HG03196 (cell line): ENCODE results near the gene SIRPB2.
"Not testable (repeated sequence)": the region's sequence is repeated elsewhere in the genome, so short reads cannot be mapped to it uniquely, and the experiment has no call there.

Experiments
- ATAC-seq: cut with Tn5 transposase; IDR thresholded peaks from one replicate; pipeline ENCODE4 v1.9.1; 2021; ENCODE audit not compliant: unreplicated experiment

SIRPB2 gene

GRCh38 chr20:1500496-1500895 lies 9.3 kb upstream of the SIRPB2 start:
- no peak for ATAC-seq

GRCh38 chr20:1499528-1500420 lies 8.6 kb upstream of the SIRPB2 start:
- ATAC-seq, result no peak

GRCh38 chr20:1497371-1497770 lies 6.2 kb upstream of the SIRPB2 start:
- ATAC-seq, result not testable (repeated sequence)

GRCh38 chr20:1496930-1497329 lies 5.7 kb upstream of the SIRPB2 start:
- ATAC-seq, result no peak

GRCh38 chr20:1494436-1494835 lies 3.2 kb upstream of the SIRPB2 start:
- ATAC-seq, result no peak

- ATAC-seq, result no peak
Measured at GRCh38 chr20:1493536-1493935, 2.3 kb upstream of the SIRPB2 start.

GRCh38 chr20:1491860-1492642 lies 831 bp upstream of the SIRPB2 start:
- ATAC-seq, result no peak

- no peak for ATAC-seq
Measured at GRCh38 chr20:1490643-1491195, 501 bp downstream of the SIRPB2 start.

- ATAC-seq, result no peak
Measured at GRCh38 chr20:1489764-1490436, 1.3 kb downstream of the SIRPB2 start.

- ATAC-seq, result no peak
Measured at GRCh38 chr20:1489325-1489724, 1.9 kb downstream of the SIRPB2 start.

- ATAC-seq, result no peak
Measured at GRCh38 chr20:1486566-1486965, 4.7 kb downstream of the SIRPB2 start.

GRCh38 chr20:1484438-1485116 lies 6.6 kb downstream of the SIRPB2 start:
- no peak for ATAC-seq

- ATAC-seq, result no peak
Measured at GRCh38 chr20:1479831-1480595, 11.2 kb downstream of the SIRPB2 start.

GRCh38 chr20:1478566-1478965 lies 12.7 kb downstream of the SIRPB2 start:
- no peak for ATAC-seq

- no peak for ATAC-seq
Measured at GRCh38 chr20:1477896-1478490, 13.2 kb downstream of the SIRPB2 start.

GRCh38 chr20:1474817-1475603 lies 16.2 kb downstream of the SIRPB2 start:
- ATAC-seq, result no peak

GRCh38 chr20:1474325-1474724 lies 16.9 kb downstream of the SIRPB2 start:
- no peak for ATAC-seq
